GDM1 (cell line): Measurements from ENCODE around the gene FCAMR.

ENCODE experiments used
- DNase-seq: peaks from one replicate; lab custom pipeline; 2025; lab: John Stamatoyannopoulos, UW

FCAMR gene

GRCh38 chr1:206970446-206970845 is at the start of gene FCAMR:
Gene FCAMR, minus strand, starts transcription at chr1:206970460. Its CDS starts 335 bp downstream, at chr1:206970125.
- DNase-seq = no peak

- no peak for DNase-seq
Observed at GRCh38 chr1:207019661-207020060, 49.4 kb upstream of the FCAMR start.

- DNase-seq = no peak
Observed at GRCh38 chr1:207019161-207019560, 48.9 kb upstream of the FCAMR start.

- no peak for DNase-seq
Observed at GRCh38 chr1:207018707-207019106, 48.4 kb upstream of the FCAMR start.

GRCh38 chr1:207017615-207018559 is 47.6 kb upstream of the FCAMR start:
- DNase-seq = no peak

GRCh38 chr1:207015791-207016190 is 45.5 kb upstream of the FCAMR start:
- DNase-seq = no peak

GRCh38 chr1:207014728-207015127 is 44.5 kb upstream of the FCAMR start:
- DNase-seq = no peak

GRCh38 chr1:207013321-207014085 is 43.2 kb upstream of the FCAMR start:
- no peak for DNase-seq

- no peak for DNase-seq
Observed at GRCh38 chr1:207010726-207011125, 40.5 kb upstream of the FCAMR start.

GRCh38 chr1:207009945-207010344 is 39.7 kb upstream of the FCAMR start:
- no peak for DNase-seq

GRCh38 chr1:207009182-207009850 is 39.1 kb upstream of the FCAMR start:
- DNase-seq = no peak

- no peak for DNase-seq
Observed at GRCh38 chr1:207007352-207008033, 37.2 kb upstream of the FCAMR start.

GRCh38 chr1:207006914-207007313 is 36.7 kb upstream of the FCAMR start:
- no peak for DNase-seq

- no peak for DNase-seq
Observed at GRCh38 chr1:207006083-207006482, 35.8 kb upstream of the FCAMR start.

GRCh38 chr1:207004931-207005830 is 34.9 kb upstream of the FCAMR start:
- no peak for DNase-seq

- DNase-seq = no peak
Observed at GRCh38 chr1:207003210-207003609, 33.0 kb upstream of the FCAMR start.

GRCh38 chr1:207002724-207003146 is 32.5 kb upstream of the FCAMR start:
- DNase-seq = no peak

- no peak for DNase-seq
Observed at GRCh38 chr1:207001492-207002245, 31.4 kb upstream of the FCAMR start.

- no peak for DNase-seq
Observed at GRCh38 chr1:207000651-207001291, 30.5 kb upstream of the FCAMR start.
